Activated naive CD4-positive, alpha-beta T cell treated with anti-CD3 and anti-CD28 coated beads, Interleukin-2, amount 10 ng/mL, durations not matched to agents 5 hours and 36 hours (primary cell): ENCODE measurements around the gene CD86. TPM values are rescaled to one million over a fixed set of nuclear protein-coding genes. Genes with fewer than 3 reads are reported as not detected.

Experiments used
- total RNA-seq, 2 experiments: library from RNA; stranded (reverse); gene quantifications; one replicate each; pipeline ENCODE4 v1.2.3, GENCODE V29; 2021

Gene CD86, protein sequence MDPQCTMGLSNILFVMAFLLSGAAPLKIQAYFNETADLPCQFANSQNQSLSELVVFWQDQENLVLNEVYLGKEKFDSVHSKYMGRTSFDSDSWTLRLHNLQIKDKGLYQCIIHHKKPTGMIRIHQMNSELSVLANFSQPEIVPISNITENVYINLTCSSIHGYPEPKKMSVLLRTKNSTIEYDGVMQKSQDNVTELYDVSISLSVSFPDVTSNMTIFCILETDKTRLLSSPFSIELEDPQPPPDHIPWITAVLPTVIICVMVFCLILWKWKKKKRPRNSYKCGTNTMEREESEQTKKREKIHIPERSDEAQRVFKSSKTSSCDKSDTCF
- 1 to 10 TPM; 1.4 TPM for total RNA-seq

DNA sequence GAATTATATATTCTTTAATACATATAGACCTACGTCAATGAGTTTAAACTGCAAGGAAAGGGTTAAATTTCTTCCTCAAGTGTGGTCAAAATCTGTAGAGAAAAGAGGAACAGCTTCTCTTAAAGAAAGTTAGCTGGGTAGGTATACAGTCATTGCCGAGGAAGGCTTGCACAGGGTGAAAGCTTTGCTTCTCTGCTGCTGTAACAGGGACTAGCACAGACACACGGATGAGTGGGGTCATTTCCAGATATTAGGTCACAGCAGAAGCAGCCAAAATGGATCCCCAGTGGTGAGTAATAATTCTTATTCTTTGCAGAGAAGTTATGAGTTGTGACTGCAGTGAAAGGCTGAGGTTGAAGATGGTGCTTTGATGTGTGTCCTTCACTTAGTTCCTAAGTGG is at the start of gene CD86:
Gene CD86, plus strand, starts transcription at position 148 of the 400 bp plus-strand sequence. Its CDS starts 128 bp downstream, at position 276.

DNA sequence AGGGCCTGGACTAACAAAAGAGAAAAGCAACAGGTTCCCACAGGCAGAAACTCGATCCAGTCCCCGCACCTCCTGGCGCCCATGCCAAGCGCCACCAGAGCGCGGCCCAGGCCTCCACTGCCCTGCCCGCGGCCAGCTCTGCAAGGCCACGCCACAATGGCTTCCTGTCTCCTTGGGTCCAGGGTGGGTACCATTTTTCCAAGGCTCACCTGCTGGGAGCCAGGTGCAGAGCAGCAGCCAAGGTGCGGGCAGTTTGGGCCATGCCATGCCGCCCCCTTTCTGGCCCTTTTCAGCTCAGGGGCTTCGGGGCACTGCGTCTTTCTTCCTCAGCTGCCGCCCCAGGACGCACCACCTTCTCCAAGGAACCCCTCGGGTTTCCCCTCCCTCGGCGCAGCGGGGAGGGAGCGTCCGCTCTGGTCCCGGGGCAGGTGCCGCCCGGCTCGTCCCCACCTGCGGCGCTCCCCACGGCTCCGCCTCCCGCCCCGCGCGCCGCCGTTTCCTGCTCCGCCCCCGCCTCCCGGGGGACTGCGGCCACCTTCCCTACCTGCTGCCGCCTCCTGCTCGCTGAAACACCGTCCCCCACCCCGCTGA is 33.3 kb upstream of the CD86 start, which contains the start of gene ILDR1:
Gene ILDR1, minus strand, starts transcription at position 437 of the 591 bp plus-strand sequence. Its CDS starts 170 bp downstream, at position 267.

Other genes with a start within 250 kb of the CD86 start
- 10 to 100 TPM; 30.1 to 31.9 TPM for gene IQCB1, start 220.3 kb upstream of the CD86 start, total RNA-seq
- 10 to 100 TPM; 11.3 to 12.1 TPM for gene EAF2, start 220.2 kb upstream of the CD86 start, total RNA-seq
- 1 to 10 TPM; 1.9 to 4.0 TPM for gene SLC15A2, start 161.0 kb upstream of the CD86 start, total RNA-seq
- under 1 TPM in 1 of 2 experiments, not detected in 1; 0.10 TPM for gene ILDR1, start 33.1 kb upstream of the CD86 start, total RNA-seq
- not detected for gene CASR, start 128.3 kb downstream of the CD86 start, total RNA-seq